ENCODE results near the gene CRIM1. TPM values are rescaled to one million over a fixed set of nuclear protein-coding genes. Genes with fewer than 3 reads are reported as not detected.
A peak's percentile ranks its signal among the peaks of the same experiment; 100 is the strongest.

CRIM1 gene
- total RNA-seq, 1 donor from 2014 or later: 103 TPM

GRCh38 chr2:36478999-36479398 lies 123.4 kb downstream of the CRIM1 start:
- Histone ChIP-seq H3K36me3 (ENCODE audit: control insufficient read depth, insufficient read depth, low read length) (peaks cover 8% of the 10 kb centered on the region), H3K27me3 (ENCODE audit: control insufficient read depth, insufficient read depth, low read length) (no peaks in the 10 kb centered on the region), H3K4me3 (ENCODE audit: low read depth, low read length) (no peak overlapping the region)
- no peak for TF ChIP-seq CTCF (IDR thresholded peaks at IDR 0.05; ENCODE audit: insufficient read depth, low read length, poor library complexity, severe bottlenecking)
- no peak for DNase-seq (ENCODE audit: low read depth)

- Histone ChIP-seq H3K4me3 (ENCODE audit: low read depth, low read length) (no peak overlapping the region), H3K36me3 (ENCODE audit: control insufficient read depth, insufficient read depth, low read length) (peaks cover 8% of the 10 kb centered on the region), H3K27me3 (ENCODE audit: control insufficient read depth, insufficient read depth, low read length) (no peaks in the 10 kb centered on the region)
- TF ChIP-seq CTCF (IDR thresholded peaks at IDR 0.05; ENCODE audit: insufficient read depth, low read length, poor library complexity, severe bottlenecking): no peak
- DNase-seq (ENCODE audit: low read depth): no peak
These were observed 123.8 kb downstream of the CRIM1 start for GRCh38 chr2:36479406-36479805.

- Histone ChIP-seq H3K36me3 (ENCODE audit: control insufficient read depth, insufficient read depth, low read length) (peaks cover 8% of the 10 kb centered on the region), H3K27me3 (ENCODE audit: control insufficient read depth, insufficient read depth, low read length) (no peaks in the 10 kb centered on the region), H3K4me3 (ENCODE audit: low read depth, low read length) (no peak overlapping the region)
- no peak for TF ChIP-seq CTCF (IDR thresholded peaks at IDR 0.05; ENCODE audit: insufficient read depth, low read length, poor library complexity, severe bottlenecking)
- DNase-seq (ENCODE audit: low read depth): no peak
These were observed 124.5 kb downstream of the CRIM1 start for GRCh38 chr2:36480028-36480427.

GRCh38 chr2:36480636-36481035 lies 125.1 kb downstream of the CRIM1 start:
- Histone ChIP-seq H3K36me3 (ENCODE audit: control insufficient read depth, insufficient read depth, low read length) (peaks cover 8% of the 10 kb centered on the region), H3K27me3 (ENCODE audit: control insufficient read depth, insufficient read depth, low read length) (no peaks in the 10 kb centered on the region), H3K4me3 (ENCODE audit: low read depth, low read length) (no peak overlapping the region)
- no peak for TF ChIP-seq CTCF (IDR thresholded peaks at IDR 0.05; ENCODE audit: insufficient read depth, low read length, poor library complexity, severe bottlenecking)
- no peak for DNase-seq (ENCODE audit: low read depth)

GRCh38 chr2:36481709-36482108 lies 126.1 kb downstream of the CRIM1 start:
- DNase-seq (ENCODE audit: low read depth): no peak
- H3K36me3 ChIP-seq (ENCODE audit: control insufficient read depth, insufficient read depth, low read length): peaks cover 8% of the 10 kb centered on the region
- no peak for TF ChIP-seq CTCF (IDR thresholded peaks at IDR 0.05; ENCODE audit: insufficient read depth, low read length, poor library complexity, severe bottlenecking)
- H3K4me3 ChIP-seq (ENCODE audit: low read depth, low read length): no peak overlapping the region
- H3K27me3 ChIP-seq (ENCODE audit: control insufficient read depth, insufficient read depth, low read length): no peaks in the 10 kb centered on the region

GRCh38 chr2:36482576-36483214 lies 127.1 kb downstream of the CRIM1 start:
- Histone ChIP-seq H3K4me3 (ENCODE audit: low read depth, low read length) (no peak overlapping the region), H3K27me3 (ENCODE audit: control insufficient read depth, insufficient read depth, low read length) (no peaks in the 10 kb centered on the region), H3K36me3 (ENCODE audit: control insufficient read depth, insufficient read depth, low read length) (peaks cover 4% of the 10 kb centered on the region)
- peak; percentile 77 for DNase-seq (ENCODE audit: low read depth)
- no peak for TF ChIP-seq CTCF (IDR thresholded peaks at IDR 0.05; ENCODE audit: insufficient read depth, low read length, poor library complexity, severe bottlenecking)
